ENCODE results near the gene ARHGEF16.

- TF ChIP-seq CTCF (IDR thresholded peaks at IDR 0.05) (no peak), REST (IDR thresholded peaks at IDR 0.05; ENCODE audit: insufficient read depth in 1 of 2, low read depth in 2 of 2, low read length in 1 of 2) (no peak), SIN3A (IDR thresholded peaks at IDR 0.05; ENCODE audit: borderline replicate concordance, insufficient read depth, low read depth, low read length) (no peak)
Measured at GRCh38 chr1:3474016-3474415, 19.6 kb downstream of the ARHGEF16 start.
